HG03439 (cell line): ENCODE results near the gene SRPRB.

Source experiments
- ATAC-seq: cut with Tn5 transposase; IDR thresholded peaks from one replicate; pipeline ENCODE4 v1.9.1; 2021; ENCODE audit warnings: mild to moderate bottlenecking, moderate library complexity; ENCODE audit not compliant: unreplicated experiment

Gene SRPRB

GRCh38 chr3:133825969-133826727 is 20.5 kb downstream of the SRPRB start:
- no peak for ATAC-seq

- ATAC-seq = no peak
Measured at GRCh38 chr3:133827136-133827535, 21.5 kb downstream of the SRPRB start.

GRCh38 chr3:133827684-133828083 is 22.1 kb downstream of the SRPRB start:
- ATAC-seq = no peak

GRCh38 chr3:133828576-133829309 is 23.1 kb downstream of the SRPRB start:
- no peak for ATAC-seq

GRCh38 chr3:133829310-133829707 is 23.7 kb downstream of the SRPRB start:
- ATAC-seq = no peak

GRCh38 chr3:133830071-133830470 is 24.5 kb downstream of the SRPRB start:
- no peak for ATAC-seq

GRCh38 chr3:133831966-133832801 is 26.6 kb downstream of the SRPRB start:
- ATAC-seq = no peak

- ATAC-seq = no peak
Measured at GRCh38 chr3:133832802-133833144, 27.2 kb downstream of the SRPRB start.

GRCh38 chr3:133833267-133833666 is 27.7 kb downstream of the SRPRB start:
- ATAC-seq = no peak

- no peak for ATAC-seq
Measured at GRCh38 chr3:133833880-133834620, 28.4 kb downstream of the SRPRB start.

- ATAC-seq = no peak
Measured at GRCh38 chr3:133834621-133835417, 29.2 kb downstream of the SRPRB start.

GRCh38 chr3:133835418-133835743 is 29.8 kb downstream of the SRPRB start:
- no peak for ATAC-seq

GRCh38 chr3:133835961-133836360 is 30.3 kb downstream of the SRPRB start:
- ATAC-seq = no peak

- ATAC-seq = no peak
Measured at GRCh38 chr3:133836497-133837158, 31.0 kb downstream of the SRPRB start.

- no peak for ATAC-seq
Measured at GRCh38 chr3:133837487-133838295, 32.1 kb downstream of the SRPRB start.

- ATAC-seq = no peak
Measured at GRCh38 chr3:133838296-133838789, 32.7 kb downstream of the SRPRB start.

GRCh38 chr3:133838916-133839800 is 33.5 kb downstream of the SRPRB start:
- no peak for ATAC-seq
